Measurements from ENCODE around the gene MYZAP. TPM values are rescaled to one million over a fixed set of nuclear protein-coding genes. Genes with fewer than 3 reads are reported as not detected.

MYZAP gene
- polyA plus RNA-seq, 1 of the 3 experiments (the other 2 are of a cell fraction): 0.07 TPM

- no peaks in the 10 kb centered on the region for H3K9me3 ChIP-seq
- H3K4me2 ChIP-seq: no peak overlapping the region
- H3K4me3 ChIP-seq (ENCODE audit: low read depth in 2 of 2, low read length in 1 of 2): no peak overlapping the region
- no peak overlapping the region for H3K9ac ChIP-seq
- no peak for DNase-seq
- H3K79me2 ChIP-seq (ENCODE audit: insufficient read depth): no peaks in the 10 kb centered on the region
- no peak overlapping the region for H2AFZ ChIP-seq (ENCODE audit: low read depth)
- no peak for TF ChIP-seq USF1 (IDR thresholded peaks at IDR 0.05; ENCODE audit: borderline replicate concordance, low read depth)
- no peak overlapping the region for H3K27ac ChIP-seq (ENCODE audit: low read depth in 2 of 2, low read length in 1 of 2)
- no peaks in the 10 kb centered on the region for H3K36me3 ChIP-seq (replicated peaks in 1 of 2; ENCODE audit: control insufficient read depth in 1 of 2, insufficient read depth in 2 of 2, low read length in 1 of 2)
- H3F3A ChIP-seq (replicated peaks; ENCODE audit: insufficient read depth): peaks cover 11% of the 10 kb centered on the region
- H3K9me2 ChIP-seq: no peaks in the 10 kb centered on the region
- no peaks in the 10 kb centered on the region for H4K20me1 ChIP-seq (ENCODE audit: insufficient read depth)
- H3K27me3 ChIP-seq (ENCODE audit: insufficient read depth): no peaks in the 10 kb centered on the region
- WGBS (ENCODE audit: low lambda C conversion rate): 85% methylated on average over 6 of the region's 6 CpGs
- POLR2A ChIA-PET: no interaction called here
- peaks cover 22 to 31% of the 10 kb centered on the region in 2 experiments; a peak in 3 of 4 replicates for H3K4me1 ChIP-seq (ENCODE audit: control insufficient read depth in 1 of 2, insufficient read depth in 2 of 2, low read depth in 1 of 2, low read length in 1 of 2)
- CTCF ChIA-PET: interaction anchor here (0.7 to 12.5 kb wide), 6 partner anchors 4 to 633 kb away, joined by 3 to 145 read pairs (median 54); no protein-coding TSS in a partner anchor
Observed at GRCh38 chr15:57549935-57550334, 41.8 kb upstream of the MYZAP start.

GRCh38 chr15:57550640-57551039, 41.1 kb upstream of the MYZAP start:
- no peaks in the 10 kb centered on the region for H3K9me3 ChIP-seq
- POLR2A ChIA-PET: no interaction called here
- DNase-seq: no peak
- no peak overlapping the region for H3K4me3 ChIP-seq (ENCODE audit: low read depth in 2 of 2, low read length in 1 of 2)
- H2AFZ ChIP-seq (ENCODE audit: low read depth): no peak overlapping the region
- H3K4me2 ChIP-seq: no peak overlapping the region
- CTCF ChIA-PET: interaction anchor here (1.5 to 12.5 kb wide), 4 partner anchors 5 to 632 kb away, joined by 5 to 145 read pairs (median 121); no protein-coding TSS in a partner anchor
- H3K4me1 ChIP-seq (ENCODE audit: control insufficient read depth in 1 of 2, insufficient read depth in 2 of 2, low read depth in 1 of 2, low read length in 1 of 2): peaks cover 25 to 35% of the 10 kb centered on the region in 2 experiments; a peak in 3 of 4 replicates
- no peak overlapping the region for H3K9ac ChIP-seq
- no peak overlapping the region; a peak in 1 of 4 replicates for H3K27ac ChIP-seq (ENCODE audit: low read depth in 2 of 2, low read length in 1 of 2)
- no peaks in the 10 kb centered on the region for H3K9me2 ChIP-seq
- no peaks in the 10 kb centered on the region for H3K79me2 ChIP-seq (ENCODE audit: insufficient read depth)
- no peaks in the 10 kb centered on the region for H3K36me3 ChIP-seq (replicated peaks in 1 of 2; ENCODE audit: control insufficient read depth in 1 of 2, insufficient read depth in 2 of 2, low read length in 1 of 2)
- H4K20me1 ChIP-seq (ENCODE audit: insufficient read depth): no peaks in the 10 kb centered on the region
- no peaks in the 10 kb centered on the region for H3K27me3 ChIP-seq (ENCODE audit: insufficient read depth)
- 64% methylated on average over 4 of the region's 4 CpGs for WGBS (ENCODE audit: low lambda C conversion rate)
- peaks cover 11% of the 10 kb centered on the region for H3F3A ChIP-seq (replicated peaks; ENCODE audit: insufficient read depth)
- TF ChIP-seq MAX (IDR thresholded peaks at IDR 0.05; ENCODE audit: low read depth) (no peak), NRF1 (IDR thresholded peaks at IDR 0.05; ENCODE audit: low read depth, low read length) (no peak), USF2 (IDR thresholded peaks at IDR 0.05; ENCODE audit: borderline replicate concordance, low read depth, low read length) (no peak), SMC3 (IDR thresholded peaks at IDR 0.05; ENCODE audit: low read depth, low read length) (no peak), JUND (IDR thresholded peaks at IDR 0.05) (no peak), MEF2A (IDR thresholded peaks at IDR 0.05; ENCODE audit: borderline replicate concordance, low read depth) (no peak), REST (IDR thresholded peaks at IDR 0.05; ENCODE audit: low read depth, low read length) (no peak), RAD21 (IDR thresholded peaks at IDR 0.05; ENCODE audit: low read length) (no peak), RFX5 (IDR thresholded peaks at IDR 0.05; ENCODE audit: low read length) (no peak), PBX3 (IDR thresholded peaks at IDR 0.05) (no peak), NFIC (IDR thresholded peaks at IDR 0.05; ENCODE audit: borderline replicate concordance) (no peak), ZBTB33 (IDR thresholded peaks at IDR 0.05; ENCODE audit: borderline replicate concordance, low read depth) (no peak), YY1 (IDR thresholded peaks at IDR 0.05; ENCODE audit: low read depth) (no peak), GABPA (IDR thresholded peaks at IDR 0.05; ENCODE audit: low read depth) (no peak), SIN3A (IDR thresholded peaks at IDR 0.05; ENCODE audit: borderline replicate concordance, low read depth, low read length) (no peak), FOXJ3 (CRISPR knock-in tag; IDR thresholded peaks at IDR 0.05) (no peak)

All from SK-N-SH (cell line).